ENCODE results near the gene COL4A2.

DNA sequence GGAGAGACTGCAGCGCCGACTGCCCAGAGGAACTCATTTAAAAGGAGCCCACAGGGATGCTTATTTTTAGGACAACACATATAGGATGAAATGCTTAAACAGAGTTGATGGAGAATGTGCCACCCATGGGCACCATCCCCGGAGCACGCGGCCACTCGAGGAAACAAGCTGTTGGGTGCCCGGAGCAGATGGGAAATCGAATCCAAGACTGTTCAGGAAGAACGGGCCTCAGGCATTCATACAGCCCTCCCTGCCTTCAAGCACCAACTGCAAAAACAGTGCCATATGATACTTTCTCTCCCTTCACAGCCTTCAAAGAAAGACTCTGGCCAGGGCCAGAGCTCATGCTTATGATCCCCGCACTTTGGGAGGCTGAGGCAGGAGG lies 214.2 kb downstream of the COL4A2 start:
- TF ChIP-seq, protein P1, sequence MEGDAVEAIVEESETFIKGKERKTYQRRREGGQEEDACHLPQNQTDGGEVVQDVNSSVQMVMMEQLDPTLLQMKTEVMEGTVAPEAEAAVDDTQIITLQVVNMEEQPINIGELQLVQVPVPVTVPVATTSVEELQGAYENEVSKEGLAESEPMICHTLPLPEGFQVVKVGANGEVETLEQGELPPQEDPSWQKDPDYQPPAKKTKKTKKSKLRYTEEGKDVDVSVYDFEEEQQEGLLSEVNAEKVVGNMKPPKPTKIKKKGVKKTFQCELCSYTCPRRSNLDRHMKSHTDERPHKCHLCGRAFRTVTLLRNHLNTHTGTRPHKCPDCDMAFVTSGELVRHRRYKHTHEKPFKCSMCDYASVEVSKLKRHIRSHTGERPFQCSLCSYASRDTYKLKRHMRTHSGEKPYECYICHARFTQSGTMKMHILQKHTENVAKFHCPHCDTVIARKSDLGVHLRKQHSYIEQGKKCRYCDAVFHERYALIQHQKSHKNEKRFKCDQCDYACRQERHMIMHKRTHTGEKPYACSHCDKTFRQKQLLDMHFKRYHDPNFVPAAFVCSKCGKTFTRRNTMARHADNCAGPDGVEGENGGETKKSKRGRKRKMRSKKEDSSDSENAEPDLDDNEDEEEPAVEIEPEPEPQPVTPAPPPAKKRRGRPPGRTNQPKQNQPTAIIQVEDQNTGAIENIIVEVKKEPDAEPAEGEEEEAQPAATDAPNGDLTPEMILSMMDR (IDR thresholded peaks at IDR 0.05), result no peak
- no peak for TF ChIP-seq POLR2A (IDR thresholded peaks at IDR 0.05)
